ENCODE results near the gene BCAP31.
"Not testable (repeated sequence)": the region's sequence is repeated elsewhere in the genome, so short reads cannot be mapped to it uniquely, and the experiment has no call there.

The BCAP31 gene

GRCh38 chrX:153733651-153734240 lies 9.6 kb upstream of the BCAP31 start:
- DNase-seq, result no peak

DNA sequence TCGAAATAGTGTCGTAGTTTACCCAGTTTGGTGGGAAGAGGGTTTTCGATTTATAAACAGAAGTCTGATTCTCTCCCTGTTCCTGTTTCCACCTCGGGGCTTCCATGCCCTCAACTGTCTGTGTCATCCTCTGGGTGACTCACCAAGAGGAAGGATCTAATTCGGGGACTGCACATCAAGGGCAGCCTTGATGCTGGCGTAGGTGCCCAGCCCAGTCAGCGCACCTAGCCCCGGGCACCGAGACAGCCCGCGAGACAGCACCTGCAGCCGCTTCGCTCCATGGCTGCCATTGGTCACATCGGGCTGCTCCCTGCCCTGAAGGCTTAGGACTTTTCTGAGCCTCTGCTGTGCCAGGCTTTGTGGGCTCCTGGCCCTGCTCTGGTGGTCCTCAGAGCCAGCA lies 8.2 kb upstream of the BCAP31 start:
- no peak for DNase-seq

DNA sequence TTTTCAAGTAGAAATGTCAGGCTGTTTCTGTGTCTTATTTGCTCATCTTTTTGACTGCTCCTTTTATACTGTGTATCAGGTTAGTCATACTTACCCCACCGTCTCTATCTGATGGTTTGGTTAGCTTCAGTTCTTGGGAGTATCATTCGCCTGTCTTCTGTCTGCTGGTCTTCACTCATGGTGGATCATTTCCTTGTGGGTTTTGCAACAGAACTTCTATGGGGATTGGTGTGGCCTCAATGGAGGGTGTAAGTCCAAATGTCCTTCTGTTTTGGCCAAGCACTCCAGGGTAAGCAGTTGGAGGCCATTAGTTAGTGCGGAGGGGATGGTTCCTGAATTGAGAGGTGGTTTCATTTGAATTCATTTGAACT lies 7.6 kb upstream of the BCAP31 start:
- DNase-seq, result no peak

GRCh38 chrX:153731117-153731844 lies 7.1 kb upstream of the BCAP31 start:
- DNase-seq, result no peak

- DNase-seq, result not testable (repeated sequence)
Measured at GRCh38 chrX:153730115-153730514, 5.9 kb upstream of the BCAP31 start.

DNA sequence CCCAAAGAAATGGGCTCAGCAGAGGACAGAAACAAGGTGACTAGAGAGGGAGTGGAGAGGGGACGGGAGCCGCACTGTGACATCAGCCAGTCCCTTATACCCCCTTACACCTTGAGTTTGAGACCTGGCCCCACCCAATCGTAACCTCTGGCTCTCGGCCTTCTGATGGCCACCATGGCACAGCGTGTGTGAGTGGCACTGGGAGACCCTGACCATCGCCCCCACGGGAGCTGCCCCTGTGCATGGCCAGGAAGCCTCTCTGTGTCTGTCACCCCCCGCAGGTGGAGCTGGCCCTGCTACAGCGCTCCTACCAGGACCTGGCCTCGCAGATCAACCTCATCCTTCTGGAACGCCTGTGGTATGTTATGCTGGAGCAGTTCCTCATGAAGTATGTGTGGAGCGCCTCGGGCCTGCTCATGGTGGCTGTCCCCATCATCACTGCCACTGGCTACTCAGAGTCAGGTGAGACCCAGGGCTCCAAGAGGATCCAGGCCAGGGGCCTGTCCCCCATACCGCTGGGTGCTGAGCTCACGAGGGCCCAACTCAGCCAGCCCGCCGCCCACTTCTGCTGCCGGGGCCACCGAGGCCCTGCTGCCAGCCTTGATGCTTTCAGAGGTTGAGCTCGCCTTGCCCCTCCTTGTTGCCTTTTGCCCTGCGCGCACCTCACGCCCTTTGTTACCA lies 4.9 kb upstream of the BCAP31 start:
- no peak for DNase-seq

- no peak for DNase-seq
Measured at GRCh38 chrX:153728095-153728494, 3.9 kb upstream of the BCAP31 start.

- no peak for DNase-seq
Measured at GRCh38 chrX:153727123-153727931, 3.1 kb upstream of the BCAP31 start.

DNA sequence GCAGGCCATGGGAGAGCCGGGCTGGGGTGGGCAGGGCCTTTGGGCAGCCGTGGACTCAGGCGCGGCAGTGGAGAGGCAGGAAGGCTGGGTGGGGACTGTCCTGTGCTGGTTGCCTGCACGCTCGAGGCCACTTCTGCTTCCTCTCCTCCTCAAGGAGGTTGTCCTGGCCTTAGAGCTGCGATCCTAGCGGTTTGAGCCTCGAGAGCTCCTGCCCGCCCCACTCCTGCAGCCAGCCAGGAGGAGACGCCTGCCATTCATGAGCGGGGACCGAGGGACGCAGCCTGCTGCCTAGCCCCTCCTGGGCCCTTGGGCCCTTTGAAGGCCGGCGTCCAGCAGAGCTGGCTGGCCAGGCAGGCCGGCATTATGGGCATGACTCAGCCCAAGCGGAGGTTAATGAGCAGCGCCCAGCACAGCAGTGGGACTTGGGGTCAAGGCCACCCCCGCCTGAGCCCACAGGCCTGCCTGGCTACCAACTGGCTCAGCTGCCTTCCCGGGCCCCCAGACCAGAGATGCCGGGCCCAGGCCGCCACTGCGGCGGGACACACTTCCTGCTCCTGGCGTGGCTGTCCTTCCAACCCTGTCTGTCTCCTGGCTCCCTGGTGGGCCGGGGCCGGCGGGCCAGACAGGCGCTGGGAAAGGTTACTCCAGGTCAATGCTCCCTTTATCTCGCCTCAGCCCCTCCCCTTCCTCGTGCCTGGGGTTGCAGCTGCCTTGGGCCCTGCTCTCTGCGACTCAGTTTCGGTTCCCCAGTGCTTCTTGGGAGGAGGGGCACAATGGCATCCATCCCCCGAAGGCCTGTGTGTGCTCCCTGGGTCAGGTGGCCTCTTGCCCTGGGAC lies 2.3 kb upstream of the BCAP31 start:
- DNase-seq, result peak; percentile 37 to 38

GRCh38 chrX:153725832-153726285 lies 1.7 kb upstream of the BCAP31 start:
- no peak for DNase-seq

DNA sequence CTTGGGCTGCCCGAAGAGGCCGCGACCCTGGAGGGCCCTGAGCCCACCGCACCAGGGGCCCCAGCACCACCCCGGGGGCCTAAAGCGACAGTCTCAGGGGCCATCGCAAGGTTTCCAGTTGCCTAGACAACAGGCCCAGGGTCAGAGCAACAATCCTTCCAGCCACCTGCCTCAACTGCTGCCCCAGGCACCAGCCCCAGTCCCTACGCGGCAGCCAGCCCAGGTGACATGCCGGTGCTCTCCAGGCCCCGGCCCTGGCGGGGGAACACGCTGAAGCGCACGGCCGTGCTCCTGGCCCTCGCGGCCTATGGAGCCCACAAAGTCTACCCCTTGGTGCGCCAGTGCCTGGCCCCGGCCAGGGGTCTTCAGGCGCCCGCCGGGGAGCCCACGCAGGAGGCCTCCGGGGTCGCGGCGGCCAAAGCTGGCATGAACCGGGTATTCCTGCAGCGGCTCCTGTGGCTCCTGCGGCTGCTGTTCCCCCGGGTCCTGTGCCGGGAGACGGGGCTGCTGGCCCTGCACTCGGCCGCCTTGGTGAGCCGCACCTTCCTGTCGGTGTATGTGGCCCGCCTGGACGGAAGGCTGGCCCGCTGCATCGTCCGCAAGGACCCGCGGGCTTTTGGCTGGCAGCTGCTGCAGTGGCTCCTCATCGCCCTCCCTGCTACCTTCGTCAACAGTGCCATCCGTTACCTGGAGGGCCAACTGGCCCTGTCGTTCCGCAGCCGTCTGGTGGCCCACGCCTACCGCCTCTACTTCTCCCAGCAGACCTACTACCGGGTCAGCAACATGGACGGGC lies 1.0 kb upstream of the BCAP31 start:
- DNase-seq, result peak in 1 of 2 donors; percentile 10

GRCh38 chrX:153723351-153724251 lies 586 bp downstream of the BCAP31 start:
- DNase-seq, result peak; percentile 52 to 71

- DNase-seq, result no peak
Measured at GRCh38 chrX:153722704-153723350, 1.4 kb downstream of the BCAP31 start.

GRCh38 chrX:153719701-153720100 lies 4.5 kb downstream of the BCAP31 start:
- DNase-seq, result no peak

- no peak for DNase-seq
Measured at GRCh38 chrX:153719238-153719637, 4.9 kb downstream of the BCAP31 start.

GRCh38 chrX:153717445-153717844 lies 6.7 kb downstream of the BCAP31 start:
- no peak for DNase-seq

DNA sequence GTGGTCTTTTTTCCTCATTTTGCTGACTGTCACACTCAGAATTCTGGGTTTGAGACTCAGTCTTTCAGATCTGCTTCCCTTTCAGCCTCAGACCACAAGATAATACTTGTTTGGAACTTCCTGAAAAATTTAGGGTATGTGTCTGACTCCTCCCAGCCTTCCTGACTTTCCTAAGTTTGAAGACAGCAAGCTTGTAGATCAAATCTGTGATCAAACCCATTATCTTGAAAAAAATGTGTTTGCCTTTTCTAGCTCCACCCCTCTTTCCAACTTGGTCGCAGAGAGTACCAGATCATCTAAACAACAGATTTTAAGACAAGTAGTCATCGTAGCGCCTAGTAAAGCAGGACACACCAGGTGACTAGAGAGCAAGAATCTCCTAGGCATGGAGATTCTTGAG lies 9.9 kb downstream of the BCAP31 start:
- DNase-seq, result no peak

DNA sequence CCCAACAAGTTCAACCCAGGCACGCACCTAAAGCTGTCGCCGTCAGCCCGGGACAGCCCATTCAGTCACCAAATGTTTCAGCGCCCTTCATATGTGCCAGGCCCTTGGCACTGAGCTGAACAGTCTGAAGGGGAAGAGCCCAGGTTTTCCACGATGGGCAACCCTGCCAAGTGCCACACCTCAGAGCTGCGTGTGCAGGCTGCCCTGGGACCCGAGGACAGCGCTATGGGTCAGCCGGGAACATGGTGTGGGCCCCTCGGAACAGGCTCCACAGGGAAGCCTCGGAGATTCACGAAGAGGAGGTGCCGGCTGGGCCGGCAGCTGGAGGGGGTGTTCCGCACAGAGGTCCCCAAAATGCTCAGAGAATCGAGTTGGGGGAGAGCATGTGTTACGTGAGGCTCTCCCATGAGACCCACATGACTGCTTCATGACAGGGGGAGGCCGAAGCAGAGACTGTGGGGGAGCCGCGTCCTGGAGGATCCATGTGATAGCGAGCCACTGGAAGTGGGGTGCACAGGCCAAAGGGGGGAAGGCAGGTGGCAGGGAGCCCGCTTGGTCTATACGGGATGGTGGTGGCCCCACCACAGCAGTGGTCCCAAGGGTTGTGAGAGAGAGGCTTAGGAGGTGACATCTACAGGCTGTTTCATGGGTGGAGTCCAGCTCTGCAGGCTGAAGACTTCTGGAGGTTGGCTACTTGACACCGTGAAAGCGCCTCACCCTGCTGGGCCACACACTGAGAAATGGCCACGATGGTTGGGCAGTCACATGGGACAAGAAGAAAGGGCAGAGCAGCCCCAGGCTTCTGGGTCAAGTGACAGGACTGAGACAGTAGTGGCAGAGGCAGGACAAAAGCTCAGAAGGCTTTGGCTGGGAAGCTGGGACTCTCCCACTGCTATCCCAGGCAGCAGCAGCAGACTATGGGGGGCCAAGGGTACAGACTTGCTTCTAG lies 14.2 kb downstream of the BCAP31 start:
- no peak for DNase-seq

DNA sequence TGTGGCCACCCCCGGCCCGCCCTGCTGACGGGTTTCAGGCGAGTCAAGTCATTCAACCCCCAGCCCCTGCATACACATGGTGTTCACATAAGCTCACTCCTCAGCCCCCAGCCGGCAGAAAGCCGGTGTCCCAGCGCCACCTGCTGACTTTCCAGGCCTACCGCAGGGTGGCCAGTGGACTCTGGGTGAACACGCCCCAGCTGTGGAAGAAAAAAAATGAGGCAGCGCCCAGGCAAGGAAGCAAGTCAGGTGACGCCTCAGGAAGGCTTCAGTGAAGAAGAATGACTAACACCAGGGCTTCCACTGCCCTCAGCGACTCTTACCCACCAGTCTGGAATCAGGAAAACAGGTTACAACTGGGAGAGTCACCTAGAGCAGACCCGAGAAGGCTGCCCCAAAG lies 15.8 kb downstream of the BCAP31 start:
- DNase-seq, result peak; percentile 44 to 54
